GM12878 (cell line): ENCODE data around the gene GARIN5A. TPM values are rescaled to one million over a fixed set of nuclear protein-coding genes. Genes with fewer than 3 reads are reported as not detected.

Experiments
- ATF7 ChIP-seq: fragments of 450-650 bp; IDR thresholded peaks from 2 replicates; pipeline ENCODE4 v1.6.1; 2016; ENCODE audit warnings: low read depth, mild to moderate bottlenecking
- BCL3 ChIP-seq: IDR thresholded peaks from 2 replicates; pipeline ENCODE4 v1.6.1; 2011; ENCODE audit warnings: borderline replicate concordance, low read depth, mild to moderate bottlenecking, moderate library complexity, low read length; ENCODE audit not compliant: insufficient read depth, poor library complexity, severe bottlenecking
- BHLHE40 ChIP-seq, 2 experiments: fragments of 450-650 bp in 1 of 2; IDR thresholded peaks; 2 replicates each; pipeline ENCODE4 v1.6.1; 2011 to 2017; ENCODE audit warnings: low read depth in 2 of 2, borderline replicate concordance in 1 of 2, improper control_type of control experiment in 1 of 2, low read length in 1 of 2, mild to moderate bottlenecking in 1 of 2
- EED ChIP-seq: sonication (generic); IDR thresholded peaks from 2 replicates; pipeline ENCODE4 v1.6.1; 2016; ENCODE audit warnings: antibody characterized with exemption, low read depth
- FOXK2 ChIP-seq: fragments of 450-650 bp; IDR thresholded peaks from 2 replicates; pipeline ENCODE4 v1.6.1; 2017; ENCODE audit warnings: mild to moderate bottlenecking, moderate library complexity
- HDAC6 ChIP-seq: fragments of 200-600 bp; sonication (generic); IDR thresholded peaks from one replicate; pipeline ENCODE4 v1.8.0; 2017; ENCODE audit warnings: antibody characterized with exemption; ENCODE audit not compliant: unreplicated experiment
- IKZF2 ChIP-seq, 2 experiments: fragments of 450-650 bp; IDR thresholded peaks; 2 replicates each; pipeline ENCODE4 v1.6.1; 2017; ENCODE audit warnings: mild to moderate bottlenecking in 2 of 2, moderate library complexity in 2 of 2
- MYB ChIP-seq: fragments of 150-350 bp; IDR thresholded peaks from 2 replicates; pipeline ENCODE4 v1.6.1; 2014; ENCODE audit warnings: mild to moderate bottlenecking, low read depth, low read length, borderline replicate concordance
- POLR2A ChIP-seq: IDR thresholded peaks from 2 replicates; pipeline ENCODE4 v1.6.1; 2011; ENCODE audit warnings: low read depth, mild to moderate bottlenecking, low read length
- POLR2AphosphoS5 ChIP-seq: IDR thresholded peaks from 2 replicates; pipeline ENCODE4 v1.6.1; 2011; ENCODE audit warnings: mild to moderate bottlenecking, low read length, inconsistent platforms
- STAT3 ChIP-seq: IDR thresholded peaks from 2 replicates; pipeline ENCODE4 v1.6.1; 2011; ENCODE audit warnings: low read depth, low read length, improper control_type of control experiment
- ZBTB11 ChIP-seq: fragments of 450-650 bp; formaldehyde crosslinking; IDR thresholded peaks from 2 replicates; pipeline ENCODE4 v1.5.0; 2022; ENCODE audit warnings: mild to moderate bottlenecking, missing genetic modification characterization
- ZBTB4 ChIP-seq: fragments of 450-650 bp; formaldehyde crosslinking; IDR thresholded peaks from 2 replicates; pipeline ENCODE4 v1.4.0; 2022; ENCODE audit warnings: mild to moderate bottlenecking, moderate library complexity
- ZNF217 ChIP-seq: fragments of 450-650 bp; IDR thresholded peaks from 2 replicates; pipeline ENCODE4 v1.6.1; 2017; ENCODE audit warnings: antibody characterized with exemption, mild to moderate bottlenecking
- ZNF687 ChIP-seq: fragments of 450-650 bp; IDR thresholded peaks from 2 replicates; pipeline ENCODE4 v1.6.1; 2017; ENCODE audit warnings: mild to moderate bottlenecking, moderate library complexity
- ZSCAN29 ChIP-seq: fragments of 450-650 bp; IDR thresholded peaks from 2 replicates; pipeline ENCODE4 v1.6.1; 2017; ENCODE audit warnings: mild to moderate bottlenecking, moderate library complexity
- polyA plus RNA-seq, 11 experiments: library from polyadenylated mRNA; depleted of rRNA in 4 of 11; unstranded in 6 of 11; stranded (reverse) in 5 of 11; fragments of >200 nt; fragmentation: Nextera tagmentation in 4 of 11; fragmentation: Illumina TruSeq in 1 of 11; extraction: Ambion mirVana in 4 of 11; extraction: Trizol in 1 of 11; gene quantifications; 1 replicate in 1 of 11; 2 replicates in 10 of 11; pipeline versions ENCODE4 v1.2.1 to v1.2.3, GENCODE V29; 2011 to 2016; ENCODE audit warnings: inconsistent platforms in 2 of 11, missing spikeins in 2 of 11, low read depth in 1 of 11
- total RNA-seq, 4 experiments: library from RNA; depleted of rRNA in 3 of 4; stranded (reverse); fragments of >200 nt in 3 of 4; fragmentation: Illumina TruSeq in 1 of 4; extraction: Trizol in 1 of 4; gene quantifications; 2 replicates each; pipeline versions ENCODE4 v1.2.1 to v1.2.3, GENCODE V29; 2013 to 2021

Gene GARIN5A
- total and polyA plus RNA-seq, 10 of the 15 experiments (the other 5 are each of a cell fraction or from before 2014, with no cell fraction given): 0.18 to 1.2 (median 0.24) TPM; not detected in 6

GRCh38 chr19:50417111-50418081, 59.3 kb downstream of the GARIN5A start (continued):
- TF ChIP-seq ZNF687 (0 out of 2 replicates have a peak, but pooled peaks have one; percentile 3), FOXK2 (no peak), ZBTB4 (CRISPR knock-in tag) (no peak), MYB (no peak), HDAC6 (no peak), ATF7 (peak; percentile 22; the same call in 1 of the 2 replicates), STAT3 (no peak), ZNF217 (0 out of 2 replicates have a peak, but pooled peaks have one; percentile 22), IKZF2 (IDR thresholded peaks at IDR 0.05) (peak in 1 of 2 experiments; percentile 6; a peak in 1 of 4 replicates), ZBTB11 (no peak), POLR2A (0 out of 2 replicates have a peak, but pooled peaks have one; percentile 32), BCL3 (no peak), BHLHE40 (IDR thresholded peaks at IDR 0.05; ENCODE audit: borderline replicate concordance in 1 of 2, low read depth in 2 of 2, low read length in 1 of 2) (0 out of 4 replicates have a peak, but pooled peaks of 1 of the 2 experiments have one; percentile 5), EED (no peak), POLR2AphosphoS5 (0 out of 2 replicates have a peak, but pooled peaks have one; percentile 4), ZSCAN29 (no peak)
